Peyer's patch (tissue), 4 donors: Measurements from ENCODE around the gene FZD8.

Experiments used
- CTCF ChIP-seq, 6 experiments: fragments of 450-650 bp in 4 of 6; fragments of 200-600 bp in 2 of 6; sonication (generic) in 1 of 6; IDR thresholded peaks; one replicate each; pipeline ENCODE4 v1.5.1; 2017 to 2019; ENCODE audit warnings: antibody characterized with exemption in 6 of 6, mild to moderate bottlenecking in 3 of 6, moderate library complexity in 1 of 6
- POLR2A ChIP-seq, 2 donors: fragments of 450-650 bp; IDR thresholded peaks; one replicate each; pipeline ENCODE4 v1.5.1; 2017; ENCODE audit warnings: antibody characterized with exemption in 2 of 2, mild to moderate bottlenecking in 2 of 2, moderate library complexity in 2 of 2

GRCh38 chr10:35600193-35600592 is 41.9 kb downstream of the FZD8 start:
- TF ChIP-seq CTCF (IDR thresholded peaks at IDR 0.05), result no peak
- no peak for TF ChIP-seq POLR2A (IDR thresholded peaks at IDR 0.05)
